Activated T-helper 1 cell treated with anti-CD3 and anti-CD28 coated beads, Interleukin-12 subunit alpha, Interleukin-12 subunit beta, Interleukin-2, Interleukin-4 antibody, amounts not matched to agents 30 ng/mL and 10 ng/mL and 1 ng/mL, durations not matched to agents 14 hours and 24 hours and 36 hours (primary cell): Measurements from ENCODE around the gene GMEB2. TPM values are rescaled to one million over a fixed set of nuclear protein-coding genes. Genes with fewer than 3 reads are reported as not detected.
"Not testable (repeated sequence)": the region's sequence is repeated elsewhere in the genome, so short reads cannot be mapped to it uniquely, and the experiment has no call there.

Experiments used
- DNase-seq: peaks from one replicate; pipeline ENCODE4 v3.0.0; 2021; ENCODE audit warnings: low spot score
- H3K27ac Mint-ChIP-seq: one replicate; pipeline ENCODE4 v1.8.0; 2021; ENCODE audit warnings: mild to moderate bottlenecking, mixed read lengths
- H3K27me3 Mint-ChIP-seq: one replicate; pipeline ENCODE4 v1.8.0; 2022; ENCODE audit warnings: mild to moderate bottlenecking, moderate library complexity, mixed read lengths; ENCODE audit not compliant: insufficient read depth
- H3K36me3 Mint-ChIP-seq: one replicate; pipeline ENCODE4 v1.8.0; 2021; ENCODE audit warnings: low read depth, mixed read lengths
- H3K4me1 Mint-ChIP-seq: one replicate; pipeline ENCODE4 v1.8.0; 2021; ENCODE audit warnings: low read depth, mixed read lengths
- H3K4me3 Mint-ChIP-seq: one replicate; pipeline ENCODE4 v1.8.0; 2021; ENCODE audit warnings: mild to moderate bottlenecking, moderate library complexity, mixed read lengths
- H3K9me3 Mint-ChIP-seq: one replicate; pipeline ENCODE4 v1.8.0; 2021; ENCODE audit warnings: mixed read lengths
- intact Hi-C: fragments of 100-400 bp; cut with micrococcal nuclease; formaldehyde crosslinking; loops from one replicate; pipeline ENCODE4 v1.15.1; 2024
- total RNA-seq: library from RNA; stranded (reverse); gene quantifications from 2 replicates; pipeline ENCODE4 v1.2.3, GENCODE V29; 2022

Gene GMEB2
- total RNA-seq, 1 donor from 2014 or later = 13.4 TPM

GRCh38 chr20:63564036-63564810 lies 62.7 kb downstream of the GMEB2 start:
- no peaks in the 10 kb centered on the region for H3K27me3 Mint-ChIP-seq
- no peak overlapping the region for H3K27ac Mint-ChIP-seq
- no peaks in the 10 kb centered on the region for H3K9me3 Mint-ChIP-seq
- H3K36me3 Mint-ChIP-seq = peaks cover 18% of the 10 kb centered on the region
- DNase-seq = no peak
- peaks cover 8% of the 10 kb centered on the region for H3K4me1 Mint-ChIP-seq
- intact Hi-C loops = no loop called here
- no peak overlapping the region for H3K4me3 Mint-ChIP-seq

DNA sequence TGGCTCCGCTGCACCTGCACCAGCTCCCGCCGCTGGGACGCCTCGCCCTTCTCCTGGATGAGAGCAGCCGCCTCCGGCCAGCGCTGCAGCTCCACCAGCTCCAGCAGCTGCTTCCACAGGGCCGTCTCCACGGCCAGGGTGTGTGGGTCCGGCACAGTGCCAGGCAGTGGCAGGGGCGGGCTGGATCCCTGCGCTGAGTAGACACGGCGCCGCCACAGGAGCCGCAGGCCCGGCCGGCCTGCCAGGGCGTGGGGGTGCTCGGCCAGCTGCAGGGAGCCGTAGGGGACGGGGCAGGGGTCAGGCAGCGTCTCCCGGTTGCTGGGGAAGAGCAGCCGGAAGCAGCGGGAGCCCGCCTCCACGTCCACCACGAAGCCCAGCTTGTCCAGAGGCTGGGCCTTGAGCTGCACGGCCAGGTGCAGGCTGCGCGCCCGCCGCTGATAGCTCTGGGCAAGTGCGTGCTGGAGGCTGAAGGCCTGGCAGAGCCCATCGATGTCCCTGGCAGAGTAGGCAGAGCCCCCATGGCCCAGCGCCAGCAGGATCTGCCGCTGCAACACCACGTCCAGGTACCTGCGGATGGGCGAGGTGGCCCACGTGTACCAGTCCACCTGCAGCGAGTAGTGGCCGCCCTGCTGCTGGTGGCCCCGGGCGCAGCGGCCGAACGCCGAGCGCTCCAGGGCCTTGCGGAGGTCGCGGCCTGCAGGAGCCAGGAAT lies 63.5 kb downstream of the GMEB2 start:
- Mint-ChIP-seq H3K4me1 (peaks cover 8% of the 10 kb centered on the region), H3K9me3 (no peaks in the 10 kb centered on the region), H3K27me3 (no peaks in the 10 kb centered on the region), H3K4me3 (no peak overlapping the region), H3K27ac (no peak overlapping the region), H3K36me3 (peaks cover 21% of the 10 kb centered on the region)
- intact Hi-C loops = no loop called here
- no peak for DNase-seq

DNA sequence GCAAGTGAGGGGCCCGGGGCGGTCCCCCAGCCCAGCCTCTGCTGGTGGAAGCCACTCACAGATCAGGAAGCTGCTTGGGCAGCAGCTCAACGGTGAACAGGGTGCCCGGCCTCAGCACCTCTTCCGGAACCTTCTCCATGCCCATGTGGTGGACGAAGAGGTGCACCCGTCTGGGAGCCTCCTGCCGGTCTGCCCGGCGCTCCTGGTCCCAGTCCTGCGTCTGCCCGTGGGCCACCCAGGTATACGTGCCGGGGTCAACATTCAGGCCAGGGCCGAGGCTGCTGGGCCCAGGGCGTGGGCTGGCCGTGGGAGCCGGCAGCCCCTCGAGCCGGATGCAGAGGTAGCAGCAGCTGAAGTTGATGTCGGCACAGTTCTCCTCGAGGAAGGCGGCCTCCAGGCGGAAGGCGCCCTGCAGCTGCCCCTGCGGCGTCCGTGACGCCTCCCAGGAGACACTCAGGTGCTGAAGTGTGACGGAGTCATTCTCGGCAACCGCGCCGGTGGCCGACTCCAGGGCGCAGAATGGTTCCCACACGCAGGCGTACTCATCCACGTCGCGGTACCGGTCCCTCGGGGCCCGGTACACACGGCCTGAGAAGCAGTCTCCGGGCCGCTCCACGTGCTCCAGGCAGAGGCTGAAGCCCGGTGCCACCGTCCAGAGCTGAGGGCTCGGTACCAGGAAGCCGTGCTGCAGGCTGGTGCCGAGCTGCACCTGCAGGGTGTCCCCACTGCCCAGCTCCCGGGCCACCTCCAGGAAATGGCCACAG lies 64.3 kb downstream of the GMEB2 start:
- intact Hi-C loops = no loop called here
- Mint-ChIP-seq H3K4me3 (no peak overlapping the region), H3K27me3 (no peaks in the 10 kb centered on the region), H3K9me3 (no peaks in the 10 kb centered on the region), H3K27ac (no peak overlapping the region), H3K4me1 (peaks cover 2% of the 10 kb centered on the region), H3K36me3 (peaks cover 20% of the 10 kb centered on the region)
- no peak for DNase-seq

- H3K36me3 Mint-ChIP-seq = peaks cover 20% of the 10 kb centered on the region
- intact Hi-C loops = no loop called here
- peaks cover 3% of the 10 kb centered on the region for H3K27me3 Mint-ChIP-seq
- H3K27ac Mint-ChIP-seq = no peak overlapping the region
- no peak for DNase-seq
- H3K4me1 Mint-ChIP-seq = no peaks in the 10 kb centered on the region
- no peak overlapping the region for H3K4me3 Mint-ChIP-seq
- H3K9me3 Mint-ChIP-seq = no peaks in the 10 kb centered on the region
Observed at GRCh38 chr20:63561624-63562396, 65.1 kb downstream of the GMEB2 start.

- H3K27ac Mint-ChIP-seq = no peak overlapping the region
- intact Hi-C loops = no loop called here
- no peak for DNase-seq
Observed at GRCh38 chr20:63560856-63561609, 65.9 kb downstream of the GMEB2 start.

GRCh38 chr20:63560333-63560805 lies 66.5 kb downstream of the GMEB2 start:
- H3K4me1 Mint-ChIP-seq = no peaks in the 10 kb centered on the region
- no peaks in the 10 kb centered on the region for H3K9me3 Mint-ChIP-seq
- DNase-seq = no peak
- H3K4me3 Mint-ChIP-seq = no peak overlapping the region
- no peak overlapping the region for H3K27ac Mint-ChIP-seq
- H3K36me3 Mint-ChIP-seq = peaks cover 16% of the 10 kb centered on the region
- peaks cover 3% of the 10 kb centered on the region for H3K27me3 Mint-ChIP-seq
- intact Hi-C loops = no loop called here

More at GRCh38 chr20:63560856-63561609, 65.9 kb downstream of the GMEB2 start:
- Mint-ChIP-seq H3K4me3 (no peak overlapping the region), H3K36me3 (peaks cover 20% of the 10 kb centered on the region), H3K4me1 (no peaks in the 10 kb centered on the region), H3K27me3 (peaks cover 3% of the 10 kb centered on the region), H3K9me3 (no peaks in the 10 kb centered on the region)

GRCh38 chr20:63559485-63560332 lies 67.2 kb downstream of the GMEB2 start:
- DNase-seq, H3K27me3 Mint-ChIP-seq, H3K9me3 Mint-ChIP-seq, H3K4me3 Mint-ChIP-seq, H3K4me1 Mint-ChIP-seq, H3K27ac Mint-ChIP-seq, intact Hi-C loops: not testable (repeated sequence)
- H3K36me3 Mint-ChIP-seq = peaks cover 16% of the 10 kb centered on the region

DNA sequence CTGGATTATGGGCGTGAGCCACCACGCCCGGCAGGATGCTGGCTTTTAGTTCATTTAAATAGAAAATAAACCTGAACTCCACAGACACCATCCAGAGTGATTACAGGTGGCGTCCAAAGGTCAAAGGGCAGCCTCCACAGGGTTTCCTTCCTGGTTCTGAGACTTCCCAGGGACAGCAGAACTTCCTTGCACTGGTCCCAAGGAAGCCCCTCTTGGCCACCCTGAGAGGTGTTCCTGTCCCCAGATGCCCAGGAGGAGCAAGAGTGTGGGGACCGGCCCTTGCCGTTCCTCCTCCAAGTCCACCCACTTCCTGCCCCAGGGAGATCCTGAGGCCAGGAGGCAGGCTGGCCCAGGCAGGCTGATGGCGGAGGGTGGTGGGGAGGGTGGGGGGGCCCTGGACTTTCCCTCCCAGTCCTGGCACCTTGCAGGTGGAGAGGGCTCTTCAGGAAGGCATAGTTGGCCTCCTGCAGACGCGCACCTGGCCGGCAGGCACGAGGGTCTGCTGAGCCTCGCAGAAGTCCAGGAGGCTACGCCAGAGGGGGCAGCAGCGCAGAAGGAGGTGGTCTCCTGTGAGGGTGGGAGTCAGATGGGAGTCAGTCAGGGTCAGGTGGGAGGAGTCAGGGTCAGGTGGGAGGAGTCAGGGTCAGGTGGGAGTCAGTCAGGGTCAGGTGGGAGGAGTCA lies 68.0 kb downstream of the GMEB2 start:
- H3K9me3 Mint-ChIP-seq = no peaks in the 10 kb centered on the region
- no peak overlapping the region for H3K27ac Mint-ChIP-seq
- peaks cover 14% of the 10 kb centered on the region for H3K36me3 Mint-ChIP-seq
- no peak for DNase-seq
- no peaks in the 10 kb centered on the region for H3K4me1 Mint-ChIP-seq
- intact Hi-C loops = no loop called here
- H3K27me3 Mint-ChIP-seq = peaks cover 3% of the 10 kb centered on the region
- no peak overlapping the region for H3K4me3 Mint-ChIP-seq

DNA sequence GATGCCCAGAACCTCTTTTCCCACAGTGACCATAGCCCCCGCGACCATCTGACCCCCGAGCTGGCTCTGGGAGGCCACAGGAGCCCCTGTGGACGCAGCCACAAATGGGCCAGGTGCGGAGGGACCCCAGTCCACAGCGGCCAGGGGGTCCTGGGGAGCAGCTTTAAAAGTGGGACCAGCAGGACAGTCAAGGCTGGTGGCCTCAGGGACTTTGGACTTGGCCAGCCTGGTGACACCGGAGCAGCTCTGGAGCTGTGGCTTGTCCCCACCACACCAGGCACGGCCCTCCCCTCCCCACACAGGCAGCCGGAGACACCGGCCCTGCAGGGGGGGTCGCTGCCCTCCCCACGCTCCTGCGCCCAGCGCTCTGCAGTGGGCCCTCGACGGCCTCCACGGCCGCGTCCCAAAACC lies 69.4 kb downstream of the GMEB2 start:
- H3K9me3 Mint-ChIP-seq = no peaks in the 10 kb centered on the region
- no peak overlapping the region for H3K4me3 Mint-ChIP-seq
- peaks cover 14% of the 10 kb centered on the region for H3K36me3 Mint-ChIP-seq
- H3K4me1 Mint-ChIP-seq = peaks cover 7% of the 10 kb centered on the region
- intact Hi-C loops = no loop called here
- no peak overlapping the region for H3K27ac Mint-ChIP-seq
- DNase-seq = no peak
- peaks cover 5% of the 10 kb centered on the region for H3K27me3 Mint-ChIP-seq

DNA sequence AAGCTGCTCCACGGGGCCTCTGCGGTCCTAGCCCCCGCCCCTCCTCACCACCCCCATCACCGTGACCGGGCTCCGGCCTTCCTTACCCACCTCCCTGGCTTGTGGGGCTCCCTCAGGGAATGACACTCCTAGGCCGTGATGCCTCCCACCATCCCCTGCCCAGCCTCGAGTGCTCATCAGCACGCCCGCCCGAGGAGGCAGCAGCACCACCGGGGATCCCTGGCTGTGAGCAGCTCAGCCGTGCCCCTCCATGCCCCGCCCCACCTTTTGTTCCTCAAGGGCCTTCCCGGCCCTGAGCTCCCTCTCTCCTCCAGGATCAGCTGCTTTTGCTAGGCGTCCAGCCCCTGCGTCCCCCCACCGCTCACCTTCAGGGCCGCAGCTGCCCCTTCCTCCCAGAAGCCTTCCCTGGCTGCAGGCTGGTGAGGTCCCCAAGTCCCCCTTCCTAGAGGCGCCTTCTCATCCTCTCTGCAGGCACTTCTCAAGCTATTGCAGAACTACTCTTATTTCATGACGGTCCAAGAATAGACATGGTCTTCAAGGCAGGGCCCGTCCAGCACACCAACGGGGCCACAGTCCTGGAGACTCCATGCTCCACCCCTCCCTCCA lies 69.9 kb downstream of the GMEB2 start:
- Mint-ChIP-seq H3K4me1 (peaks cover 9% of the 10 kb centered on the region), H3K4me3 (no peak overlapping the region), H3K9me3 (no peaks in the 10 kb centered on the region), H3K27me3 (peaks cover 6% of the 10 kb centered on the region), H3K27ac (no peak overlapping the region), H3K36me3 (peaks cover 14% of the 10 kb centered on the region)
- DNase-seq = no peak
- intact Hi-C loops = no loop called here
